ENCODE results near the gene BFSP1. TPM values are rescaled to one million over a fixed set of nuclear protein-coding genes. Genes with fewer than 3 reads are reported as not detected.

The BFSP1 gene
- total and polyA plus RNA-seq, 2 donors (not counting 1 experiment from before 2014, with no cell fraction given), result 1.5 to 2.3 TPM

GRCh38 chr20:17488916-17489600 lies 42.1 kb downstream of the BFSP1 start:
- Histone ChIP-seq H3K4me2 (ENCODE audit: extremely low read depth, insufficient read depth, low read length) (no peak overlapping the region), H2AFZ (ENCODE audit: low read length) (no peak overlapping the region), H3K36me3 (ENCODE audit: control insufficient read depth, insufficient read depth, low read length) (no peaks in the 10 kb centered on the region), H3K4me1 (ENCODE audit: control insufficient read depth, extremely low read depth, insufficient read depth, low read length) (no peaks in the 10 kb centered on the region), H3K27ac (ENCODE audit: insufficient read depth, low read length) (no peak overlapping the region), H4K20me1 (ENCODE audit: control insufficient read depth, extremely low read depth, insufficient read depth, low read length) (no peaks in the 10 kb centered on the region), H3K79me2 (ENCODE audit: control insufficient read depth, insufficient read depth, low read length) (no peaks in the 10 kb centered on the region), H3K4me3 (replicated peaks in 1 of 4; ENCODE audit: control extremely low read depth in 1 of 4, insufficient read depth in 1 of 4, low read depth in 3 of 4, low read length in 4 of 4) (no peak overlapping the region), H3K9me3 (ENCODE audit: control insufficient read depth, insufficient read depth, low read depth, low read length) (no peaks in the 10 kb centered on the region), H3K27me3 (ENCODE audit: control insufficient read depth, insufficient read depth, low read length) (peaks cover 3% of the 10 kb centered on the region), H3K9ac (ENCODE audit: insufficient read depth, low read length) (no peak overlapping the region)
- TF ChIP-seq EZH2 (IDR thresholded peaks at IDR 0.05; ENCODE audit: low read length, missing control alignments) (no peak), CTCF (conservative IDR thresholded peaks at IDR 0.05 in 1 of 2, IDR thresholded peaks at IDR 0.05 in 1 of 2; ENCODE audit: low read depth in 1 of 2, low read length in 2 of 2) (no peak)
- no peak for DNase-seq (ENCODE audit: low read depth in 2 of 2)

- H3K36me3 ChIP-seq (ENCODE audit: control insufficient read depth, insufficient read depth, low read length), result no peaks in the 10 kb centered on the region
- no peak for DNase-seq (ENCODE audit: low read depth in 2 of 2)
- no peak overlapping the region for H2AFZ ChIP-seq (ENCODE audit: low read length)
- no peak overlapping the region for H3K4me3 ChIP-seq (replicated peaks in 1 of 4; ENCODE audit: control extremely low read depth in 1 of 4, insufficient read depth in 1 of 4, low read depth in 3 of 4, low read length in 4 of 4)
- H3K9ac ChIP-seq (ENCODE audit: insufficient read depth, low read length), result no peak overlapping the region
- H3K9me3 ChIP-seq (ENCODE audit: control insufficient read depth, insufficient read depth, low read depth, low read length), result no peaks in the 10 kb centered on the region
- H3K27ac ChIP-seq (ENCODE audit: insufficient read depth, low read length), result no peak overlapping the region
- H3K79me2 ChIP-seq (ENCODE audit: control insufficient read depth, insufficient read depth, low read length), result no peaks in the 10 kb centered on the region
- H4K20me1 ChIP-seq (ENCODE audit: control insufficient read depth, extremely low read depth, insufficient read depth, low read length), result no peaks in the 10 kb centered on the region
- no peak overlapping the region for H3K4me2 ChIP-seq (ENCODE audit: extremely low read depth, insufficient read depth, low read length)
- TF ChIP-seq CTCF (conservative IDR thresholded peaks at IDR 0.05 in 1 of 2, IDR thresholded peaks at IDR 0.05 in 1 of 2; ENCODE audit: low read depth in 1 of 2, low read length in 2 of 2), result no peak
- no peak for TF ChIP-seq EZH2 (IDR thresholded peaks at IDR 0.05; ENCODE audit: low read length, missing control alignments)
- peaks cover 10% of the 10 kb centered on the region for H3K27me3 ChIP-seq (ENCODE audit: control insufficient read depth, insufficient read depth, low read length)
- H3K4me1 ChIP-seq (ENCODE audit: control insufficient read depth, extremely low read depth, insufficient read depth, low read length), result no peaks in the 10 kb centered on the region
These were observed 46.2 kb downstream of the BFSP1 start for GRCh38 chr20:17485017-17485416.

GRCh38 chr20:17482536-17482935 lies 48.6 kb downstream of the BFSP1 start:
- no peak for DNase-seq (ENCODE audit: low read depth in 2 of 2)
- no peaks in the 10 kb centered on the region for H3K79me2 ChIP-seq (ENCODE audit: control insufficient read depth, insufficient read depth, low read length)
- TF ChIP-seq EZH2 (IDR thresholded peaks at IDR 0.05; ENCODE audit: low read length, missing control alignments) (no peak), CTCF (conservative IDR thresholded peaks at IDR 0.05 in 1 of 2, IDR thresholded peaks at IDR 0.05 in 1 of 2; ENCODE audit: low read depth in 1 of 2, low read length in 2 of 2) (no peak)
- no peak overlapping the region for H3K4me2 ChIP-seq (ENCODE audit: extremely low read depth, insufficient read depth, low read length)
- H3K27me3 ChIP-seq (ENCODE audit: control insufficient read depth, insufficient read depth, low read length), result peaks cover 7% of the 10 kb centered on the region
- no peak overlapping the region for H2AFZ ChIP-seq (ENCODE audit: low read length)
- H3K9me3 ChIP-seq (ENCODE audit: control insufficient read depth, insufficient read depth, low read depth, low read length), result no peaks in the 10 kb centered on the region
- H3K27ac ChIP-seq (ENCODE audit: insufficient read depth, low read length), result no peak overlapping the region
- no peak overlapping the region for H3K4me3 ChIP-seq (replicated peaks in 1 of 4; ENCODE audit: control extremely low read depth in 1 of 4, insufficient read depth in 1 of 4, low read depth in 3 of 4, low read length in 4 of 4)
- H3K36me3 ChIP-seq (ENCODE audit: control insufficient read depth, insufficient read depth, low read length), result no peaks in the 10 kb centered on the region
- H4K20me1 ChIP-seq (ENCODE audit: control insufficient read depth, extremely low read depth, insufficient read depth, low read length), result no peaks in the 10 kb centered on the region
- H3K9ac ChIP-seq (ENCODE audit: insufficient read depth, low read length), result no peak overlapping the region
- no peaks in the 10 kb centered on the region for H3K4me1 ChIP-seq (ENCODE audit: control insufficient read depth, extremely low read depth, insufficient read depth, low read length)

All from fibroblast of lung (primary cell).